ENCODE measurements around the gene RTP5.

DNA sequence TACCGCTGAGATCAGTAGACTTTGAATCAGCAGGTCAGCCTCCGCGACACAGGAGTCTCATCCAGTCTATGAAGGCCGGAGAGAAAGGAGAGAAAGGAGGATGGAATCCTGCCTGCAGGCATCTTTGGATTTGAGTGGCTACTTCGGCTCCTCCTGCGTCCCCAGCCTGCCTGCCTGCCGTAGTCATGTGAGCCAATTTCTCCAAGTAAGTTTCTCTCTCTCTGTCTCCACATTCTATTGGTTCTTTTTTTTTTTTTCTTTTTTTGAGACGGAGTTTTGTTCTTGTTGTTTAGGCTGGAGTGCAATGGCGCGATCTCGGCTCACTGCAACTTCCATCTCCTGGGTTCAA is 27.5 kb upstream of the RTP5 start:
- TF ChIP-seq, protein P1, sequence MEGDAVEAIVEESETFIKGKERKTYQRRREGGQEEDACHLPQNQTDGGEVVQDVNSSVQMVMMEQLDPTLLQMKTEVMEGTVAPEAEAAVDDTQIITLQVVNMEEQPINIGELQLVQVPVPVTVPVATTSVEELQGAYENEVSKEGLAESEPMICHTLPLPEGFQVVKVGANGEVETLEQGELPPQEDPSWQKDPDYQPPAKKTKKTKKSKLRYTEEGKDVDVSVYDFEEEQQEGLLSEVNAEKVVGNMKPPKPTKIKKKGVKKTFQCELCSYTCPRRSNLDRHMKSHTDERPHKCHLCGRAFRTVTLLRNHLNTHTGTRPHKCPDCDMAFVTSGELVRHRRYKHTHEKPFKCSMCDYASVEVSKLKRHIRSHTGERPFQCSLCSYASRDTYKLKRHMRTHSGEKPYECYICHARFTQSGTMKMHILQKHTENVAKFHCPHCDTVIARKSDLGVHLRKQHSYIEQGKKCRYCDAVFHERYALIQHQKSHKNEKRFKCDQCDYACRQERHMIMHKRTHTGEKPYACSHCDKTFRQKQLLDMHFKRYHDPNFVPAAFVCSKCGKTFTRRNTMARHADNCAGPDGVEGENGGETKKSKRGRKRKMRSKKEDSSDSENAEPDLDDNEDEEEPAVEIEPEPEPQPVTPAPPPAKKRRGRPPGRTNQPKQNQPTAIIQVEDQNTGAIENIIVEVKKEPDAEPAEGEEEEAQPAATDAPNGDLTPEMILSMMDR (conservative IDR thresholded peaks at IDR 0.05; ENCODE audit: low read length), result no peak
- no peak for TF ChIP-seq EZH2phosphoT487 (IDR thresholded peaks at IDR 0.05; ENCODE audit: borderline replicate concordance)

Data from Loucy (cell line).